Erythroblast (primary cell): ENCODE measurements around the gene TMEM8B.

Source experiments
- GATA1 ChIP-seq: IDR thresholded peaks from 2 replicates; pipeline ENCODE4 v1.6.1; 2011; ENCODE audit warnings: low read depth, mild to moderate bottlenecking, control low read depth, low read length, moderate library complexity
- POLR2A ChIP-seq: IDR thresholded peaks from 2 replicates; pipeline ENCODE4 v1.6.1; 2011; ENCODE audit warnings: mild to moderate bottlenecking, low read length

DNA sequence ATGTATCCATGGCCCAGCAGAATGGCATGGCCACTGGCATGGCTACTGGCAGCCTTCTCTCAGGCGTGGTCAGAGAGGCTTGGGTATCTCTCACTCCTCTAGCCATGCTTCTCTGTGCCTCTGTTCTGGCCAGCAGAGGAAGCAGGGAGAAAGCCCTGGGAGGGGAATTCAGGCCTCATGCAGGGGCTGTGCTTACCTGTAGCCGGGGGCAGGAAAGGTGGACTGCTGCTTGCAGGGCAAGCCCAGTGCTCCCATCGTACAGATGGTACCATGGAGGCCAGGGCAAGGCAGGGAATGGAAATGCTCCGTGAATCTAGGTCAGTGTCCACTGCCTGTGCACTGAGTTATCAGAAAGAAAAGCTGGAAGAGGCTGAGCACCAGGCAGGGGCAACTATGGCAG lies 38.5 kb downstream of the TMEM8B start:
- TF ChIP-seq POLR2A (no peak), GATA1 (no peak)
